Stimulated activated CD8-positive, alpha-beta memory T cell treated with anti-CD3 and anti-CD28 coated beads, Interleukin-12 subunit alpha, Interleukin-12 subunit beta, amount 100 ng/mL, for 24 hours (primary cell): ENCODE results near the gene UTP11.

Source experiments
- DNase-seq: peaks from one replicate; pipeline ENCODE4 v3.0.0-alpha.2; 2020; ENCODE audit errors: extremely low read depth

UTP11 gene

DNA sequence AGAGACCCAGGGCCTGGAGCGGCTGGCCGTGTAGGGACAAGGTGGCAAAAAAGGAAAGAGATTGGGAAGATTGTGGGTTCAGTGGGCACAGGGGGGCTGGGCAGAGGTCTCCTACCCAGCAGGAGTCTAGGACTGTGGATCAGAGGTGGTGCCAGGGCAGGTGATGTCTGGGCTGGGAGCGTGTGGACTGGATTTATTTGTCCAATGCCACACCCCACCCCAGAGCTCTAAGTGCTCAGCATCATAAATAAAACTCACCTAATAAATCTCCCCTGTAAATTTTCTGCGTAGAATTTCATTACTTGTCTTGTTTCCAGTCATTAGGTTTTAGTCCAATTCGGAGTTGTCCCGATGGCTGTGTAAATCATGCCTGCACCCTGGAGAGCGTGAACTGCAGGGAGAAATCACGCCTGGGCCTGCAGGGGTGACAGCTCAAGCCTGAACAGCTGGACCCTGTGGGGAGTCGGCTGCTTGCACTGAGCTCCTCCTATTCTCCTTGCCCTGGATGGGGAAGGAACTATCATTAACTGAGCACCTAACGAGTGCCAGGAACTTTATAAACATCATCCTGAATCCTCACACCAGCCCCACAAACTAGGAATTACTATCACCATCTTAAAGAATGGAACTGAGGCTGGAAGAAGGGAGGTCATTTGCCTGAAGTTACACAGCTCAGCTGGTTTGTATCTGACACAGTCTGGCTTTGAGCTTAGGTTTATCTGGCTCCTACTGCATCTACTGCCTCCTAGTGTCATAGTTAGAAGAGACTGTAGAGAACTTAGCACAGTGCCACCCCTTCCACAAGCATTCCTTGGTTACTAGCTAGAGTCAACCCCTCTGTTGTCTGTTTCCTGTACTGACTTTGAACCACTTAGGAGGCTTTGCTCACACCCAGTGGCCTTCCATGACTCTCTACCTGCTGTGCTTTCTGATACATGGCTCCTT lies 59.0 kb downstream of the UTP11 start:
- DNase-seq, result no peak

DNA sequence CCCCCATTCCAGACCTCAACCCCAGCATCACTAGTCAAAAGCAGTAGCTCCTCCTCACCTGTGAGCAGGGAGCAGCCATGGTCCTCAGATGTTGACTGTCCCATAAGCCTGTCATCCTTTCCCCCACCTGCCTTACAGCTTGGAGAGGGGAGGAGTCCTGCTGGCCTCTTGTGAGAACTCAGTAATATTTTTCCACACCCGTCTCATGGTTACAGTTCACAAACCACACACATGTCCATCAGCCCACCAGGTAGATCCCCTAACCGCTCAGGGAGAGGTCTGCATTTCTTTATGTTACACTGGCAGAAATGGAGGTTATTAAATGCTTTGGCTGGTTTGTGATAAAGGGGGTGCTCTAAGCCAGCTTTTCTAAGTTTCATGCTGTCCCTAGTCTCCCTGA lies 60.3 kb downstream of the UTP11 start:
- DNase-seq, result no peak

DNA sequence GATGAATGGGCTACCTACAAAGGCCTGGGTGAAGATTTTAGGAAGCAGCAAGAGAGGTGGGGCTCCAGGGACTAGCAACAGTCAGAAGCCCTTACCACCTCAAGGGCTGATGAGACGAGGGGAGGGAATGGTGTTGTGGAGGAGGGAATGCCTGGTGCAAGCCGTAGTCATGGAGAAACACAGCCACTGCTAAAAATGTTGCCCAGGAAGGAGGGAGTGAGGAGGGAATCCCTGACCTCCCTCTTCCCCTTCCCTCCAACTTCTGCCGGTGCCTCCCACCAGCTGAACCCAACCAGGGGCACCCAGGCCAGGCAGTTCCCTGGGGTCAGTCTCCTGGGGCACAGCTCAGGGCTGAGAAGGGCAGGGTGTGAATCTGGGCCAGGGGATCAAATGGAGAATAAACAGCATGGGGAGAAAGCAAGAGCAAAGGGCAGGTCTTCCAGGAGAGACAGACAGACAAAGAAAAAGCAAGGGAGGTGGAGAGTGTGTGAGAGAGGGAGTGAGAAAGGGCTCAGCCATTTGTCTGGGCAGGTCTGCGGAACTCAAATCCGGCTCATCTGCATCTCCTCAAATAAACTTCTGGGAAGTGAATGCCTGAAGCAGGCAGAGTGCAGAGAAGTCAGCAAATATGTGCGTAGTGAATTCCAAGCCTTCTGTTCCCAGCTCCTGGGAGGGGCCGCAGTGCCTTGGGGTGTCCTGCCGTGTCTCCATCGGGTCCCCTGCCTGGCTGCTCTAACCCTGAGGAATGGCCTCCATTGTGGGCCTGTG lies 61.2 kb downstream of the UTP11 start:
- no peak for DNase-seq

DNA sequence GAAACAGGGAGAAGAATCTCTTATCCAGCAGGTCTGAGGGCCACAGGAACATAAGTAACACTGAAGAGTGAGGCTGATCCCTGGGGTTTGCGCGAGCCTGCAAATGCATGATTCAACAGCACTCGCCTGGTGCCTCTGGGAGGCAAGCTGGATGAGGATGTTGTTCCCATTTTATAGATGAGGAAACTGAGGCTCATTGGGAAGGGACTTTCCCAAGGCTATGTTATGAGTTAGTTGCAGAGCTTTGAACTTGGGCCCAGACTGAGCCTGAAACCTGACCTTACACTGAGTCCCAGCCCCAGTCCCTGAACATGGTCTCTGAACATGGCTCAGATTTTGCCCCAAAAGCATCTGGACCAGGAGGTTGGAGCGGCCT lies 61.8 kb downstream of the UTP11 start:
- no peak for DNase-seq
